Transverse colon (tissue), 4 donors: ENCODE data around the gene SELPLG. TPM values are rescaled to one million over a fixed set of nuclear protein-coding genes. Genes with fewer than 3 reads are reported as not detected.

Source experiments
- DNase-seq: peaks from one replicate; pipeline ENCODE4 v3.0.0-alpha.2; 2019
- H3K27ac ChIP-seq, 4 donors: fragments of 200-600 bp; sonication (generic); 2 replicates each; pipeline ENCODE4 v1.5.1; 2016 to 2018; ENCODE audit warnings: inconsistent platforms in 4 of 4
- H3K27me3 ChIP-seq: fragments of 200-600 bp; sonication (generic); 2 replicates; pipeline ENCODE4 v1.5.1; 2017; ENCODE audit warnings: inconsistent platforms
- H3K36me3 ChIP-seq, 4 donors: fragments of 200-600 bp; sonication (generic); 2 replicates each; pipeline ENCODE4 v1.5.1; 2017 to 2019; ENCODE audit warnings: inconsistent platforms in 4 of 4
- H3K4me1 ChIP-seq, 4 donors: fragments of 200-600 bp; sonication (generic); 2 replicates each; pipeline ENCODE4 v1.5.1; 2017 to 2020; ENCODE audit warnings: inconsistent platforms in 4 of 4
- H3K4me3 ChIP-seq, 4 donors: fragments of 200-600 bp; sonication (generic); 1 replicate in 1 of 4; 2 replicates in 3 of 4; pipeline versions ENCODE4 v1.5.1 to v1.6.1; 2017 to 2019; ENCODE audit warnings: inconsistent platforms in 4 of 4
- H3K9me3 ChIP-seq, 2 donors: fragments of 200-600 bp; sonication (generic); 2 replicates each; pipeline ENCODE4 v1.5.1; 2017 to 2019; ENCODE audit warnings: inconsistent platforms in 2 of 2
- EP300 ChIP-seq: sonication (generic); formaldehyde crosslinking; IDR thresholded peaks from one replicate; pipeline ENCODE4 v1.6.1; 2017; ENCODE audit warnings: antibody characterized with exemption, low read depth
- POLR2A ChIP-seq: fragments of 450-650 bp; IDR thresholded peaks from one replicate; pipeline ENCODE4 v1.6.1; 2016; ENCODE audit warnings: antibody characterized with exemption, mild to moderate bottlenecking, moderate library complexity
- POLR2AphosphoS5 ChIP-seq, 3 donors: sonication (generic); formaldehyde crosslinking; IDR thresholded peaks; one replicate each; pipeline ENCODE4 v1.6.1; 2016; ENCODE audit warnings: antibody characterized with exemption in 3 of 3
- WGBS, 2 donors: methylation state at CpG; one replicate each; pipeline ENCODE4 v1.1.5; 2018; ENCODE audit warnings: low coverage in 1 of 2; 5-methylcytosine and 5-hydroxymethylcytosine counted together
- in situ Hi-C, 4 donors: fragments of 200-750 bp; cut with MboI; loops; one replicate each; pipeline versions ENCODE4 v1.15.0 to v1.15.1; 2017; ENCODE audit warnings: low sequenced_read_pairs in 3 of 4, low pct_ligation_motif_present in 1 of 4, low pct_unique_long_range_greater_than_20kb in 1 of 4
- intact Hi-C: fragments of 100-400 bp; cut with DNase I; formaldehyde crosslinking; loops from one replicate; pipeline ENCODE4 v1.15.1; 2023; ENCODE audit warnings: low total_unique reads
- total RNA-seq, 4 donors: library from RNA; depleted of rRNA; stranded (reverse); fragments of >200 nt; gene quantifications; one replicate each; pipeline ENCODE4 v1.1.0, GENCODE V29; 2016
- TF ChIP-seq, protein P1 (sequence below), 5 experiments: fragments of 200-600 bp in 3 of 5; fragments of 450-650 bp in 2 of 5; sonication (generic) in 3 of 5; IDR thresholded peaks; 1 replicate in 2 of 5; 2 replicates in 3 of 5; pipeline ENCODE4 v1.5.1; 2016 to 2017; ENCODE audit warnings: antibody characterized with exemption in 5 of 5, inconsistent platforms in 3 of 5, mild to moderate bottlenecking in 2 of 5, moderate library complexity in 1 of 5

The SELPLG gene
- total RNA-seq, 4 donors from 2014 or later: 1.6 to 9.4 (median 3.6) TPM

DNA sequence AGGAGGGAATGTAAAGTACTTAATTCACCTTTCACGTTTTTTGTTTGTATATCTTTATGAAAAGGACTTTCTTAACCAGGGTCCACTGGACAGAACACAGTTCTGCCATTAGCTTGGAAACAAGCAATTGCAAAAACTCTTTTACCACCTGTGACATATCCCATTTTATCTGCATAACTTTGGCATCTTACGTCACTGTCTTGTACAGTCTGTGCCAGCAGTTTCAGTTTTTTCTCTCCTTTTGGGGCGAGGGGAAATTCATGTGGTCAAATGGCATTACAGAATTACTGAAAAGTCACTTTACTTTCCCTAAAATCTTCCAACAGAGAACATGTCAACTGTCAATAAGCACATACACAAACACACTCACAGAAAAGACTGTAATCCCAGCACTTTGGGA, 43.7 kb upstream of the SELPLG start:
- Histone ChIP-seq H3K4me3 (no peak overlapping the region), H3K27ac (peak overlapping the region; percentile 22 to 87 (median 54)), H3K36me3 (peaks cover 0 to 4% (median 2%) of the 10 kb centered on the region in 4 donors), H3K4me1 (peaks cover 0 to 19% (median 6%) of the 10 kb centered on the region in 4 donors), H3K27me3 (no peaks in the 10 kb centered on the region), H3K9me3 (no peaks in the 10 kb centered on the region)
- 82 to 93% methylated on average over 3 of the region's 3 CpGs for WGBS, 2 donors
- in situ Hi-C loops (no loop called here), intact Hi-C loops (no loop called here)
- TF ChIP-seq EP300 (no peak), POLR2AphosphoS5 (IDR thresholded peaks at IDR 0.05) (no peak), POLR2A (no peak)
- TF ChIP-seq, protein P1, sequence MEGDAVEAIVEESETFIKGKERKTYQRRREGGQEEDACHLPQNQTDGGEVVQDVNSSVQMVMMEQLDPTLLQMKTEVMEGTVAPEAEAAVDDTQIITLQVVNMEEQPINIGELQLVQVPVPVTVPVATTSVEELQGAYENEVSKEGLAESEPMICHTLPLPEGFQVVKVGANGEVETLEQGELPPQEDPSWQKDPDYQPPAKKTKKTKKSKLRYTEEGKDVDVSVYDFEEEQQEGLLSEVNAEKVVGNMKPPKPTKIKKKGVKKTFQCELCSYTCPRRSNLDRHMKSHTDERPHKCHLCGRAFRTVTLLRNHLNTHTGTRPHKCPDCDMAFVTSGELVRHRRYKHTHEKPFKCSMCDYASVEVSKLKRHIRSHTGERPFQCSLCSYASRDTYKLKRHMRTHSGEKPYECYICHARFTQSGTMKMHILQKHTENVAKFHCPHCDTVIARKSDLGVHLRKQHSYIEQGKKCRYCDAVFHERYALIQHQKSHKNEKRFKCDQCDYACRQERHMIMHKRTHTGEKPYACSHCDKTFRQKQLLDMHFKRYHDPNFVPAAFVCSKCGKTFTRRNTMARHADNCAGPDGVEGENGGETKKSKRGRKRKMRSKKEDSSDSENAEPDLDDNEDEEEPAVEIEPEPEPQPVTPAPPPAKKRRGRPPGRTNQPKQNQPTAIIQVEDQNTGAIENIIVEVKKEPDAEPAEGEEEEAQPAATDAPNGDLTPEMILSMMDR (IDR thresholded peaks at IDR 0.05): no peak
- DNase-seq: no peak

DNA sequence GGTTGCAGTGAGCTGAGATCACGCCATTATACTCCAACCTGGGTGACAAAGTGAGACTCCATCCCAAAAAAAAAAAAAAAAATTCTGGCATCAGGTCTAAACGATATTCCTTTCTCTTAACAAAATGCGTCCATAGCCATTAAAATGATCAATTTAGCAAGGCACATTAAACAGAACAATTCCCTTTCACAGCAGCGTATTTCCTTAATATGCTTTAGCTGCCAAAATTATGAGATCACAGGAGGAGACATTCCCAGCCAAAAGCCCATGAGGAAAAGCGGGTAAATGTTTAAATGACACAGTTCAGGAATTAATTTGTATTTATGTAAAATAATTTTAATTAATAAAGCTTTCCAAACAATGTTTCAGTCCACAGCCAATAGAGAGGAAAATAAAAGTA, 43.0 kb upstream of the SELPLG start:
- TF ChIP-seq EP300 (no peak), POLR2AphosphoS5 (IDR thresholded peaks at IDR 0.05) (no peak), POLR2A (no peak)
- TF ChIP-seq, protein P1 (IDR thresholded peaks at IDR 0.05): no peak
- H3K4me3 ChIP-seq: no peak overlapping the region
- H3K36me3 ChIP-seq: peaks cover 0 to 4% (median 2%) of the 10 kb centered on the region in 4 donors
- no peaks in the 10 kb centered on the region for H3K27me3 ChIP-seq
- peaks cover 0 to 19% (median 4%) of the 10 kb centered on the region in 4 donors for H3K4me1 ChIP-seq
- WGBS, 2 donors: 81 to 89% methylated on average over 4 to 5 of the region's 5 CpGs
- intact Hi-C loops: no loop called here
- DNase-seq: no peak
- H3K9me3 ChIP-seq: no peaks in the 10 kb centered on the region
- in situ Hi-C loops: no loop called here
- H3K27ac ChIP-seq: peak overlapping the region; percentile 30 to 87 (median 54)

DNA sequence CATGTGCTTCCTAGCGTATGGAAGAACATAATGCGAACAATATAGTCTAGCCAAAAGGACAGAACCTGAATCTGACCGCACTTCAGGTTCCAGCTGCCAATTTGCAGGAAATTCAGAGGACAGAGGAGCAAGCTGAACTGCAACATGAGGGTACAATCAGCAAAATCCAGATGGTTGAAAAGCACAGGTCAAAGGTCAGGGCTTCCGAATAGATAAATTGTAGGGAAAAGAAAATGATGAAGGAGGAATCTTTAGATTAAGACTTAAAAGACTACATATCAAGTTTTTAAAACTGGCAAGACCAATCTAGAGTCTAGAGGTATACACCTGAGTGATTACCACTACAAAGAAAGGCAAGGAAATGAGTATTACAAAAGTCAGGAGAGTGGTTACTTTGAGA, 42.1 kb upstream of the SELPLG start:
- Histone ChIP-seq H3K4me3 (no peak overlapping the region), H3K27ac (peak overlapping the region; percentile 30 to 87 (median 54)), H3K4me1 (peaks cover 0 to 13% (median 4%) of the 10 kb centered on the region in 4 donors), H3K27me3 (no peaks in the 10 kb centered on the region), H3K9me3 (no peaks in the 10 kb centered on the region), H3K36me3 (peaks cover 0 to 4% (median 2%) of the 10 kb centered on the region in 4 donors)
- intact Hi-C loops: no loop called here
- no peak for DNase-seq
- in situ Hi-C loops: no loop called here
- 67 to 92% methylated on average over 1 to 4 of the region's 4 CpGs for WGBS, 2 donors
- TF ChIP-seq POLR2AphosphoS5 (IDR thresholded peaks at IDR 0.05) (no peak), EP300 (no peak), POLR2A (no peak)
- TF ChIP-seq, protein P1 (IDR thresholded peaks at IDR 0.05): no peak

DNA sequence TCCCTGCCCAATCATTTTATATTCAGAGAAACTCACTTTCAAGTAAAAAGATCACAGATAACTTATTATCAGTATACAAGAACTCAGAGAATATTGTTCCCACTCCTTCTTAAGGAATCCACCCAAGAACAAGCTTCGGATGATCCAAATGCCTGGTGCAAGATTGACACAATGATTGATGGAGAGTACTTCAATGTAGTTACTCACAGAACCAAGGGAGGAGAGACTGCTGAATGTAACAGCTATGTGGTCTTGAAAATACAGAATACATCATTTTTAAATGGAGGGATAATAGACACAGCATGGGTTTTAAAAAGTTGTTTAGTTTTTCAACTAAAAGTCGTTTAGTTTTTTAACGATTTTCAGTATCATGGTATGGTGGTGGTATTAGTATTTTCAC, 38.4 kb upstream of the SELPLG start:
- Histone ChIP-seq H3K4me1 (peaks cover 3 to 27% (median 21%) of the 10 kb centered on the region in 4 donors), H3K27me3 (no peaks in the 10 kb centered on the region), H3K4me3 (no peak overlapping the region), H3K36me3 (peaks cover 0 to 4% (median 0%) of the 10 kb centered on the region in 4 donors), H3K9me3 (no peaks in the 10 kb centered on the region), H3K27ac (peak overlapping the region in 2 of 4 donors; percentile 1 to 21)
- in situ Hi-C loops (loop anchor here in 1 of 4 donors (25.0 kb wide), 2 partner anchors 290 to 415 kb away; partner anchors contain the start of genes ALKBH2 and UNG), intact Hi-C loops (no loop called here)
- DNase-seq: no peak
- WGBS, 2 donors: 83 to 84% methylated on average over 3 of the region's 3 CpGs
- TF ChIP-seq POLR2A (no peak), POLR2AphosphoS5 (IDR thresholded peaks at IDR 0.05) (no peak)
- TF ChIP-seq, protein P1 (IDR thresholded peaks at IDR 0.05): no peak
